Fibroblast of villous mesenchyme (primary cell): ENCODE data around the gene LRRC75A. TPM values are rescaled to one million over a fixed set of nuclear protein-coding genes. Genes with fewer than 3 reads are reported as not detected.
A peak's percentile ranks its signal among the peaks of the same experiment; 100 is the strongest.

Experiments
- DNase-seq: peaks from one replicate; pipeline ENCODE4 v3.0.0-alpha.2; 2010; ENCODE audit warnings: low read depth
- H3K4me3 ChIP-seq: 2 replicates; pipeline ENCODE4 v1.5.1; 2011; ENCODE audit warnings: low read depth, mild to moderate bottlenecking, low read length
- CTCF ChIP-seq: IDR thresholded peaks from 2 replicates; pipeline ENCODE4 v1.5.1; 2012; ENCODE audit warnings: low read depth, mild to moderate bottlenecking, low read length; ENCODE audit not compliant: insufficient read depth
- total RNA-seq: library from RNA; depleted of rRNA; stranded (reverse); fragments of >200 nt; gene quantifications from 2 replicates; pipeline ENCODE4 v1.2.3, GENCODE V29; 2012

LRRC75A gene
- total RNA-seq, 1 donor = 2.6 TPM

- no peak overlapping the region for H3K4me3 ChIP-seq
- DNase-seq = no peak
- TF ChIP-seq CTCF = no peak
Measured at GRCh38 chr17:16467044-16467443, 24.9 kb downstream of the LRRC75A start.

- TF ChIP-seq CTCF = no peak
- no peak for DNase-seq
- H3K4me3 ChIP-seq = no peak overlapping the region
Measured at GRCh38 chr17:16466407-16466806, 25.6 kb downstream of the LRRC75A start.

GRCh38 chr17:16465861-16466338 is 26.1 kb downstream of the LRRC75A start:
- H3K4me3 ChIP-seq = no peak overlapping the region
- no peak for DNase-seq
- no peak for TF ChIP-seq CTCF

GRCh38 chr17:16465052-16465312 is 27.0 kb downstream of the LRRC75A start:
- no peak for TF ChIP-seq CTCF
- DNase-seq = no peak
- H3K4me3 ChIP-seq = no peak overlapping the region

- TF ChIP-seq CTCF = no peak
- no peak for DNase-seq
- no peak overlapping the region for H3K4me3 ChIP-seq
Measured at GRCh38 chr17:16464303-16465051, 27.5 kb downstream of the LRRC75A start.

DNA sequence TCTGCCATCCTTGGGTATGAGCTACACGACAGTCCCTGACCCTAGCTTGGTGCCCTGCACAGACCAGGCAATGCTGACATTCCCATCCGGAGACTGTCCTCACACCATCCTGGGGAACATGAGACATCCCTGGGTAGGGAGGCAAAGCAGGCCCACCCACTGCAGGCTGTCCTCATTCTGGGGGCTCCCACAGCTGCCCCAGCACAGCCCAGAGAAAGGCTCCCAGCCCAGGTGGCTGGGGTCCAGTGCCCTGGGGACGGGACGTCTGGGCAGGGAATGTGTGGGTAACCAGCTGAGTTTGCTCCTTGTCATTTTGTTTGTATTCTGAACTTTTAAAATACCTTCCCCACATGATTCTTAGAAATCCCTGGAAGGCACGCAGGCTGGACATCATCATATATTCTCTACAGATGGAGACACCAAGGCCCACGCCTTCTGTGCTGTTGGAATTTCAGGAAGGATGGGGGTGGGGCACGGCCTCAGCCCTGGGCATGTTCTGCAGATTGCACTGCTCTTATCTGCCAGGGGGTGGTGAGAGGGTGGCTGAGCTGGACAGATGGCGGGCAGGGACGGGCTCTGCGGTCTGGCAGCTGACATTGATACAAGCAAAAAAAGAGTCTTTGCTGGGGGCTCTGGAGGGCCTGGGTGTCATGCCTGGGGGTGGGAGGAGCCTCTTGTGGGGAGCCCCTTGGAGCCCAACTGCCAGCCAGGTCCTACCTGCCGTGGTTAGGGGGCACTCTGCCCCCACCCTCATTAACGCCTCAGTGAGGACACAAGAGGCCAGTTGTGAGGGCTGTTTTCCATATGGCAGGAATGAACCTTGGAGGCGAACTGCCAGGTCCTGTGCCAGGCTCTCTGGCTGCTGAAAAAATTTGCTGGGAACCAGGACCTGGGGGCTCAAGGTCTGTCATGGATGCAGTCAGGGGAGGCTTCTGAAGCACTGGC is 28.4 kb downstream of the LRRC75A start:
- DNase-seq = peak; percentile 88
- no peak overlapping the region for H3K4me3 ChIP-seq
- TF ChIP-seq CTCF = peak; percentile 40
